Fibroblast of mammary gland (primary cell): ENCODE measurements around the gene SMIM36.
"Not testable (repeated sequence)": the region's sequence is repeated elsewhere in the genome, so short reads cannot be mapped to it uniquely, and the experiment has no call there.

Experiments
- DNase-seq: peaks from one replicate; pipeline ENCODE4 v3.0.0-alpha.2; 2010; ENCODE audit warnings: low read depth
- H3K4me3 ChIP-seq: 2 replicates; pipeline ENCODE4 v1.5.1; 2011; ENCODE audit warnings: low read depth, mild to moderate bottlenecking, low read length, moderate library complexity; ENCODE audit not compliant: control insufficient read depth
- CTCF ChIP-seq: conservative IDR thresholded peaks from 2 replicates; pipeline ENCODE4 v1.5.1; 2011; ENCODE audit warnings: low read depth, low read length, inconsistent platforms; ENCODE audit not compliant: control insufficient read depth, insufficient read depth

The SMIM36 gene

DNA sequence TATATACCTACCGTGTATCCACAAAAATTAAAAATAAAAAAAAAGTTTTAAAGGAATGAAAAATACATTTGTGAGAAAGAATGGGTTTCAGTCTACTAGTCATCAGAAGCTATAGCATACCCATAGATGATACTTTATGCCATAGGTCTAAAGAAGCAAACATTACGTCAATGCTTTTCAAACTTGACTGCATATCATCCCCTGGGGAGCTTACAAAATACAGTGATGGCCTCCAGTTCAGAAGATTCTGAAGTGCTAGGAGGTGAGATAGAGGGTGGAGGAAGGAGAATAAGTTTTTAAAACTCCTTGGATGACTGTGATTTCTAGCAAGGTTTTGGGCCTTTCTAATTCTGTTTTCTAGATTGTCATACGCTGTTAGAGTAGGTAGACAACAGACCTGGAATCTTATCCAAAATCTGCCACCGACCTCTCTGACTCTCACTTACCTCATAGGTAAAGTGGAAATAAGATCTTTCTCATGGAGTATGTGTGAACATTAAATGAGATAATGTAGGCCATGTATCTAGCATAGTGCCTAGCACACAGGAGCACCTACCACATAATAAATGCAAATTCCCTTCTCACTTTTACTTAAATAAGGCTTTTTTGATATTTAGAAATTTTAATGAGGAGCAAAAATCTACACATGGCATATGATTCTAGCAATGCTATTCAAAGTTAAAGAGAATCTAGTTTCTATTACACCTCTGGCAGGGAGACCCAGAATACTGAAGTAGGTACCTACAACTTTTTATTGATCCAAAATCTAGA lies 102.0 kb downstream of the SMIM36 start:
- no peak for DNase-seq
- no peak overlapping the region for H3K4me3 ChIP-seq
- TF ChIP-seq CTCF: no peak

- TF ChIP-seq CTCF: no peak
- no peak for DNase-seq
Measured at GRCh38 chr17:55407641-55408566, 103.3 kb downstream of the SMIM36 start.

GRCh38 chr17:55405600-55405999 lies 105.7 kb downstream of the SMIM36 start:
- TF ChIP-seq CTCF: no peak

More at GRCh38 chr17:55407641-55408566, 103.3 kb downstream of the SMIM36 start:
- H3K4me3 ChIP-seq: no peak overlapping the region

DNA sequence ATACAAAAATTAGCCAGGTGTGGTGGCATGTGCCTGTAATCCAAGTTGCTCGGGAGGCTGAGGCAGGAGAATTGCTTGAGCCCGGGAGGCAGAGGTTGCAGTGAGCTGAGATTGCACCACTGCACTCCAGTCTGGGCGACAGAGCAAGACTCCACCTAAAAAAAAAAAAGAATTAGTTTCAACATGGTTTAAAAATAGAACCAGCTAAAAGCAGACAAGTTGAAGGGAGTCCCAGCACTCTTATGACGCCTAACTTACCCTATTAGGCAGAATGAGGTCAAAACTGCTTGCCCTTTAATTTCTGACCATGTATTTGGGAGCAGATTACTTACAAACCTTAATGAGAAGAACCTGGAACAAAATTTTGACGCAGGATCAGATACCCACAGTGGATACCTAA lies 107.1 kb downstream of the SMIM36 start:
- DNase-seq, H3K4me3 ChIP-seq: not testable (repeated sequence)

More at GRCh38 chr17:55405600-55405999, 105.7 kb downstream of the SMIM36 start:
- H3K4me3 ChIP-seq: no peak overlapping the region
- no peak for DNase-seq

- no peak for TF ChIP-seq CTCF
- DNase-seq: peak; percentile 23
- no peak overlapping the region for H3K4me3 ChIP-seq
Measured at GRCh38 chr17:55402374-55402773, 108.9 kb downstream of the SMIM36 start.
